Esophagus squamous epithelium (tissue), 4 donors: Measurements from ENCODE around the gene AKAP11.

Experiments used
- CTCF ChIP-seq, 6 experiments: fragments of 450-650 bp in 4 of 6; fragments of 200-600 bp in 2 of 6; sonication (generic) in 2 of 6; IDR thresholded peaks; one replicate each; pipeline ENCODE4 v1.5.1; 2016 to 2019; ENCODE audit warnings: antibody characterized with exemption in 6 of 6, mild to moderate bottlenecking in 4 of 6, moderate library complexity in 4 of 6
- POLR2A ChIP-seq, 4 donors: fragments of 450-650 bp; IDR thresholded peaks; one replicate each; pipeline ENCODE4 v1.6.1; 2017; ENCODE audit warnings: antibody characterized with exemption in 4 of 4, mild to moderate bottlenecking in 4 of 4, moderate library complexity in 3 of 4

DNA sequence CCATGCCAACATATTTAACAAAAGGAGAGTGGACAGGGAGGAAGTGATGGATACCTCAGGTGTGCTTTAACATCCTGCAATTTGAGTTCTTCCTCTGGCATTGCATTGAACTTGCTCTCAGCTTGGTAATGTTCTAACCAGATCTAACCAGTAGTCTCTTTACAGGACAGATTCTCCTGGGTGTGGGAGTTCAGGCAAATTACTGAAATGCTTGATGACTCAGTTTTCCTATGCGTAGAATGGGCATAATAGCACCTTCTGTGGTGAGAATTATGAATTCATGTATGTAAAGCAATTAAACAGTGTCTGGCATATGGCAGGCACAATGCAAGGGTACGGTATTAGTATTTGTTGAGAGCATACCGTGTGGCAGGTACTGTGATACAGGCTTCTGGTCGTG lies 3.6 kb downstream of the AKAP11 start:
- TF ChIP-seq POLR2A (IDR thresholded peaks at IDR 0.05) (no peak), CTCF (IDR thresholded peaks at IDR 0.05) (no peak)
